GM20431 (cell line): ENCODE measurements around the gene KIF26B.

Experiments used
- in situ Hi-C: fragments of 300-500 bp; cut with MseI, MboI; formaldehyde crosslinking; loops from one replicate; pipeline ENCODE4 v1.15.0; 2020; ENCODE audit warnings: low sequenced_read_pairs; ENCODE audit not compliant: unreplicated experiment

KIF26B gene

DNA sequence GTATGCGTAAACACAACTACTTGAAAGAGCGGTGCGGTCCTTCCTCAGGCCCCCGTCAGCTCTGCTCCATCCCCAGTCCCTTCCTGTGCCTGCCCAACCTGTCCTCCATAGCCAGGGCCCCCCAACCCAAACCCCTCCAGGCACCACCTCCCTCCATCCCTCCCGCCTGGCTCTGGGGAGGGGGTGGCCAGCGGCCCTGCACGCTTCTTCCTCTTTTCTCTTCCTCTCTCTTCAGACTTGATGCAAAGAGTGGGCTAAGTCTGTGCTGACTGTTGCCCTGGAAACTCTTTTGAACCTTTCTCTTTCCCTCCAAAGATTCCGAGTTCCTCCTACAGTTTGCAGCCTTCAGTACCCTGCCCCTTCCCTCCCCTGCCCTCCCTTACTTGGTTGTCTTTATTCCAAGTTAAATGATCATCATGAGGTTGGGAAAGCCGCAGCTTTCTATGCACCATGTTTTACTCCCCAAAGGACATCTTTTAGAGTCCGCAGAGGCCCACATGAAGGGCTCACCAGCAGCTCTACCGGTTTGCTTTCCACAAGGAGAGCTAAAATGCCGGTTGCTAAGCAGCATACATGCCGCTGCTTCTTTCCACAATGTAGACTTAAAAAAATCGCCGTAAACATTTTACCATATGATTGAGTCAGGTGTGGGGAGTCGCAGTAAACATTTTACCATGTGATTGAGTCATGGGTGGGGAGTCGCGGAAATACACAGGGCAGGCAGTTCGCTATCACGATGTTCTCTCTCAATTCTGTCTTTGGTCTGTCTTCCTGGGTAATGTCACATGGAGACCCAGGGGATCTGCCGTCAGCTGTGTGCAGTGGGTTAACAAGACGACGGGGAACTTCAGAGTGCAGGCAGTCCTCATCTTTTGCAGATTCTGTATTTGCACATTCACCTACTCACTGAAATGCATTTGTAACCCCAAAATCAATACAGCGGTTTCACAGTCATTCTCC lies 525.3 kb downstream of the KIF26B start:
- in situ Hi-C loops, result no loop called here

DNA sequence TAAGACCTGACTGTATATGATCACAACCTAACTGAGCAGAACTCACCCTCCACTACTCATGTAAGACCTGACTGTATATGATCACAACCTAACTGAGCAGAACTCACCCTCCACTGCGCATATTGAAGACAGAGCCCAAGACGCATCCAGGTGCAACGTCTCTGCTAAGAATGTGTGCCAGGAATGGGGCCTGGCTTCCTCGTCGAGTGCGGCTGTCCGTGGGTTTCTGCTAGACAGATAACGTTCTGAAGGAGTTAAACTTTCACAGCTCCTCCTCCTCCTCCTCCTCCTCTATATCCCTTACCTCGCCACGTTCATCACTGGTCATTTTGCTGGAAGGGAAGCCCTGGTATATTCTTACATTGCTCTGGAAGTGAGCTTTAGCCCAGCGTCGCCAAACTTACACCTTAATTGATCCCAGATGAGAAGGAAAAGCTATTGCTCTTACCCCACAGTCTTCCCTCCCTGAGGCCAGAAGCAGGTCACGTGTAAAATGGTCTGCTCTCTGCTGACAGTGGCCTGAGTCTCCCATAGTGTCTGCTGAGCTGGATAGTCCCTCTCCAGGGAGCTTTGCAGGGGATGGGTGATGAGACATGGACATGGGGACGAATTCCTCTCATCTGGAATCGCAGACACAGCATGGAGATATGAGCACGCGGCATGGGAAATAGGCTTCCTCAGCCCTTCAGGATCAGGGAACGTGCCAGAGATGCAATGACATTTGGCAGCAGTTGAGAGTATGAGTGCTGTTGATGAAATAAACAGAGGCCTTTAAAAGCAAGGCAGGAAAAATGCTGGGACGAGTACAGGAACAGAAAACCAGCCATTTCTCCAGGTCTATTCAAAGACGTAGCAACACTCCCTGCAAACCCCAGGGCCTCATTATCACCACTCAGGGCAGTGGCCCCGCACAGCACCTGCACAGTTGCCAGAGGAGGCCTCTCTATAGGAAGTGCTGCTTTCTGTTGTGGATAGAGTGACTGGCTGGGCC lies 528.1 kb downstream of the KIF26B start:
- in situ Hi-C loops, result no loop called here

- in situ Hi-C loops, result no loop called here
Measured at GRCh38 chr1:245683676-245684075, 528.9 kb downstream of the KIF26B start.

DNA sequence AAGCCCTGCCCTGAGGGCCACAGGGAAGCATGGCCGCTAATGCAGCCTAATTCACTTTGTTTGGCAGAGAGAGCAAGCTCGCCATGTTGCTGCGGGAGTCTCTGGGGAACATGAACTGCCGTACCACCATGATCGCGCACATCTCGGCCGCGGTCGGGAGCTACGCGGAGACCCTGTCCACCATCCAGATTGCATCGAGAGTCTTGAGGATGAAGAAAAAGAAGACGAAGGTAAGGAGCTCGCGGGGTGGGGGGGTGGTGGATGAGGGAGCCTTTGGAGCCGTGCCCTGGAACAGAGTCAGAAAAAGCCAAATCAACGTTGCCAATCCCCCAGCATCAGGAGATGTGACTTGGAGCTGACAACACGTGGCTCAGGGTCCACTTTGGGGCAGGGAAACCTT lies 529.4 kb downstream of the KIF26B start:
- in situ Hi-C loops, result no loop called here

DNA sequence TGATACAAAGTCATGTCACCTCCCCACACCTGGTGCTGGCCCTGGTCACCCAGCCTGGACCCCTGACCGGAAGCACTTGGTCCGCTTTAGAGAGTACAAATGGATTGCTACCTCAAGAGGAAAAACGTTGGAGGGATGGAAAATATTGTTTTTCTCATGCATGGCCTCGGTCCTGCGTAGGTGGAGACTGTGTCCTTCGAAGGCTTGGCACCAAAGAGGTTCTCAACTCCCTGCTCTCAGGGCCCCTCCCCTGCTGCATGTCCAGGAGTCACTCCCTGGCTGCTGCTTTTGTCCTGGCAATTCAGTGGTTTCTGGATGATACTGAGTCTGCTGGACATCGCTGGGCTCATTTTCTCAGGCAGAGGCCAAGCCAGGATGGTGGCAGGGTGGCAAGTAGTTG lies 529.8 kb downstream of the KIF26B start:
- in situ Hi-C loops, result no loop called here

DNA sequence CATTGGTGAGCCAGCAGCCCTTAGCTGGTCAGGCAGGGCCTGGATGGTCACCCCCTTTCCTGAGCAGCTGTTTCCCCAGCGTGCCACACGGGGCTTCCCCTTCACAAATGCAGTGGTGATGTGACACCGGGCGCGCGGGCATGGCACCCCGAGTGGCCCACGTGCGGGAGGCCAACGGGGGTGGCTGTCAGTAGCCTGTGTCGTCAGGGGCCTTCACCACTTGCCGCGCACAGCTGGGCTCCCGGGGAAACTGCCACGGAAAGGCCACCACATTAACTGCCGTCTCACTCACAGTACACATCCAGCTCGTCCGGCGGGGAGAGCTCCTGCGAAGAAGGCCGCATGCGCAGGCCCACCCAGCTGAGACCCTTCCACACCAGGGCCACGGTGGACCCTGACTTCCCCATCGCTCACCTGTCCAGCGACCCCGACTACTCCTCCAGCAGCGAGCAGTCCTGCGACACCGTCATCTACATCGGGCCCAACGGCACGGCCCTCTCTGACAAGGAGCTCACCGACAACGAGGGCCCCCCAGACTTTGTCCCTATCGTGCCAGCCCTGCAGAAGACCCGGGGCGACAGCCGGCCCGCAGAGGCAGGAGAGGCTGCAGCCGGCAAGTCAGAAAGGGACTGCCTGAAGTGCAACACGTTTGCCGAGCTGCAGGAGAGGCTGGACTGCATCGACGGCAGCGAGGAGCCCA lies 530.5 kb downstream of the KIF26B start:
- in situ Hi-C loops, result no loop called here

DNA sequence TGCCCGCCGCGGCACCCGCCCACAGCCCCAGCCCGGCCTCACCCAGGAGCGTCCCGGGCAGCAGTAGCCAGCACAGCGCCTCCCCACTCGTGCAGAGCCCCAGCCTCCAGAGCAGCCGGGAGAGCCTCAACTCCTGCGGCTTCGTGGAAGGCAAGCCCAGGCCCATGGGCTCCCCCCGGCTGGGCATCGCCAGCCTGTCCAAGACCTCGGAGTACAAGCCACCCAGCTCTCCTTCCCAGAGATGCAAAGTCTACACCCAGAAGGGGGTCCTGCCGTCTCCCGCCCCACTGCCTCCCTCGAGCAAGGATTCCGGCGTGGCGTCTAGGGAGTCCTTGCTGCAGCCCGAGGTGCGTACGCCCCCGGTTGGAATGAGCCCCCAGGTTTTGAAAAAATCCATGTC lies 531.2 kb downstream of the KIF26B start:
- in situ Hi-C loops, result no loop called here

DNA sequence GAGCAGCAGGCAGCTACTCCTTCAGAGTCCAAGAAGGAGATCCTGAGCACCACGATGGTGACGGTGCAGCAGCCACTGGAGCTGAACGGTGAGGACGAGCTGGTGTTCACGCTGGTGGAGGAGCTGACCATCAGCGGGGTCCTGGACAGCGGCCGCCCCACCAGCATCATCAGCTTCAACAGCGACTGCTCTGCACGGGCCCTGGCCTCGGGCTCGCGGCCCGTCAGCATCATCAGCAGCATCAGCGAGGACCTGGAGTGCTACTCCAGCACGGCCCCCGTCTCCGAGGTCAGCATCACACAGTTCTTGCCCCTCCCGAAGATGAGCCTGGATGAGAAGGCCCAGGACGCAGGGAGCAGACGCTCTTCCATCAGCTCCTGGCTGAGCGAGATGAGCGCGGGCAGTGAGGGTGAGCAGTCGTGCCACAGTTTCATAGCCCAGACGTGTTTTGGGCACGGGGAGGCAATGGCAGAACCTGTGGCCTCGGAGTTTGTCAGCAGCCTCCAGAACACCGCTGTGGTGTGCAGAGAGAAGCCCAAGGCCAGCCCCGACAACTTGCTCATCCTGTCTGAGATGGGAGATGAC lies 531.8 kb downstream of the KIF26B start:
- in situ Hi-C loops, result no loop called here

DNA sequence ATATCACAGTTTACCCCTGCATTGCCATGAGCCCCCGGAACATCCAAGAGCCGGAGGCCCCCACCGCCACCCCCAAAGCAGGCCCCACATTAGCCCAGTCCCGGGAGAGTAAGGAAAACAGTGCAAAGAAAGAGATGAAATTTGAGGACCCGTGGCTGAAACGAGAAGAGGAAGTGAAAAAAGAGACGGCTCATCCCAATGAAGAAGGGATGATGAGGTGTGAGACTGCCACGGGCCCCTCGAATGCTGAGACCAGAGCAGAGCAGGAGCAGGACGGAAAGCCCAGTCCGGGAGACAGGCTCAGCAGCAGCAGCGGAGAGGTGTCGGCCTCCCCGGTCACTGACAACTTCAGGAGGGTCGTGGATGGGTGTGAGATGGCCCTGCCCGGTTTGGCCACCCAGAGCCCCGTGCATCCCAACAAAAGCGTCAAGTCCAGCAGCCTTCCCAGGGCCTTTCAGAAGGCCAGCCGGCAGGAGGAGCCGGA lies 532.4 kb downstream of the KIF26B start:
- in situ Hi-C loops, result no loop called here

DNA sequence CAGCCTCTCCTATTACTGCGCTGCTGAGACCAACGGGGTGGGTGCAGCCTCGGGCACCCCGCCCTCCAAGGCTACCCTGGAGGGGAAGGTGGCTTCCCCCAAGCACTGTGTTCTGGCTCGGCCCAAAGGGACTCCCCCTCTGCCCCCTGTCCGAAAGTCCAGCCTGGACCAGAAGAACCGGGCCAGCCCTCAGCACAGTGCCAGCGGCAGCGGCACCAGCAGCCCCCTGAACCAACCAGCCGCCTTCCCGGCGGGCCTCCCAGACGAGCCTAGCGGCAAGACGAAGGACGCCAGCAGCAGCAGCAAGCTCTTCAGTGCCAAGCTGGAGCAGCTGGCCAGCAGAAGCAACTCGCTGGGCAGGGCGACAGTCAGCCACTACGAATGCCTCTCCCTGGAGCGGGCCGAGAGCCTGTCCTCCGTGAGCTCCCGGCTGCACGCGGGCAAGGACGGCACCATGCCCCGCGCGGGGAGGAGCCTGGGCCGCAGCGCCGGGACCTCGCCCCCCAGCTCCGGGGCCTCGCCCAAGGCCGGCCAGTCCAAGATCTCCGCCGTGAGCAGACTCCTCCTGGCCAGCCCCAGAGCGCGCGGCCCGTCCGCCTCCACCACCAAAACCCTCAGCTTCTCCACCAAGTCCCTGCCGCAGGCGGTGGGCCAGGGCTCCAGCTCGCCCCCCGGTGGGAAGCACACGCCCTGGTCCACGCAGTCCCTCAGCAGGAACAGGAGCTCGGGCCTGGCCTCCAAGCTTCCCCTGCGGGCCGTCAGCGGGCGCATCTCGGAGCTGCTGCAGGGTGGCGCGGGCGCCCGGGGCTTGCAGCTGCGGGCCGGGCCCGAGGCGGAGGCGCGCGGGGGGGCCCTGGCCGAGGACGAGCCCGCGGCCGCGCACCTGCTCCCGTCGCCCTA lies 533.1 kb downstream of the KIF26B start:
- in situ Hi-C loops, result no loop called here

- in situ Hi-C loops, result no loop called here
Measured at GRCh38 chr1:245688536-245689453, 534.0 kb downstream of the KIF26B start.

DNA sequence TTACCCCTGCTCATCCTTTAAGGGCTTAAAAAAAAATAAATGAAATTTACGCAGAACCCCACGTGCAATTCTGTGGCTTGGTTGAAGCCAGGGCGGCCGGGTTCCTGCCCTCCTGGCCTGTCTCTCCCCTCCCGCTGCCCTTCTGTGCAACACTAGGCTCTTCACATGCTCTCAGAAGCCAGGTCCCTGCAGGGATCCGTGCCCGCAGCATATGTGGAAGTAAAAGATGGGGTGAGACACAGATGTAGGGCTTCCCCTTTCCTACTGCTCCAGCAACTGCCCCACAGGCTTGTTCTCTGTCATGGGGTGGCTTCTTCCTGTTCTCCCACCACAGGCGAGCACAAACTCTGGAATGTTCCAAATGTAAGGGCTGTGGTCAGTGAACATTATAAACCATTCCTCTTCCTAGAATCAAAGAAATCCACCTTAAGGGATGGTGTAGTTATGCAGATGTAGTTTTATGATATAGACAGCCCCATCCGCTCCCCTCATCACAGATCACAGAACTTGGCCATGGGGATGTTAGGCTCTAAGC lies 535.4 kb downstream of the KIF26B start:
- in situ Hi-C loops, result no loop called here

DNA sequence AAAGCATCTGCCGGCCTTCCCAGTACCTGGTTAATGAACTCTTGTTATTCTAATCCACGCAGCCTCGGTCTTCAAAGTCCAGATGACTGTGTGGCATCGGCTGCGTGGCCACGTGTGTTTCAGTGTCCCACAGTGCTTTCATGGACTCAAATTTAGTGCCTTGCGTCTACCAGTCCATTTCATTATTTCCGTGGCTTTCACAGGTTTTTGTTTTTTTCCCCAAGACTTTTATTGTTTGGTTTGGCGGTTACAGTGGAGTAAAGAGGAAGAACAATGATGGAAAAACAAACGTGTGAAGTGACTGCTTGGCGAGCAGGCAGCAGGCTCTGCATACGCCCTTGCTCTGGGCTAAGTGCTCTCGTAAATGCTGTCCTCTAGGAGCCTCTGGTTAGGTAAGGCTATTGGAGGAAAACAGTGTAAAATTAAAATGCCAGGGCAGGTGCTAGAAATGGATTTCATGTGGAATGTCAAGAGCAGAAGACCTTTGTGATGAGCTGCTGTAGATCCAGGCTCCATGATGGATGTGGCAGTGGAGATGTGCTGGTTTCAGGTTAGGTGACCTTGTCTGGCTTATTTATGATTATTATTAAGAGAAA lies 536.3 kb downstream of the KIF26B start:
- in situ Hi-C loops, result no loop called here

GRCh38 chr1:245691897-245692296 lies 537.1 kb downstream of the KIF26B start:
- in situ Hi-C loops, result no loop called here

DNA sequence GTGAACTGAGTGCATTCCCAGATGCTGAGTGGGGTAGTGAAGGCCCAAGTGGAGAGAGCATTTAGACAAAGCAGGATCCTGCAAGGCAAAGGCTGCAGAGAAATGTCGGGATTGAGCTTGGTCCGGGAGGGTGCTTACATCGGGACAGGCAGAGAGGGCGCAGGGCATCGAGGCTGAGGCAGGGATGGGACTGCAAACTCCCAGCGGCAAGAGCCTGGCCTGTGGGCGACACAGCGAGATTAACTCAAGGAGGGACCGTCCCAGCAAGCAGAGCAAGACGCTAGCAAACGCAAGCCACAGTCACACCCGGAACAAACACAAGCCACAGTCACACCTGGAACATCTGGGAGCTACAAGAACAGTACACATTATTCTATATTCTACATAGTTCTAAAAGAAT lies 537.5 kb downstream of the KIF26B start:
- in situ Hi-C loops, result no loop called here

DNA sequence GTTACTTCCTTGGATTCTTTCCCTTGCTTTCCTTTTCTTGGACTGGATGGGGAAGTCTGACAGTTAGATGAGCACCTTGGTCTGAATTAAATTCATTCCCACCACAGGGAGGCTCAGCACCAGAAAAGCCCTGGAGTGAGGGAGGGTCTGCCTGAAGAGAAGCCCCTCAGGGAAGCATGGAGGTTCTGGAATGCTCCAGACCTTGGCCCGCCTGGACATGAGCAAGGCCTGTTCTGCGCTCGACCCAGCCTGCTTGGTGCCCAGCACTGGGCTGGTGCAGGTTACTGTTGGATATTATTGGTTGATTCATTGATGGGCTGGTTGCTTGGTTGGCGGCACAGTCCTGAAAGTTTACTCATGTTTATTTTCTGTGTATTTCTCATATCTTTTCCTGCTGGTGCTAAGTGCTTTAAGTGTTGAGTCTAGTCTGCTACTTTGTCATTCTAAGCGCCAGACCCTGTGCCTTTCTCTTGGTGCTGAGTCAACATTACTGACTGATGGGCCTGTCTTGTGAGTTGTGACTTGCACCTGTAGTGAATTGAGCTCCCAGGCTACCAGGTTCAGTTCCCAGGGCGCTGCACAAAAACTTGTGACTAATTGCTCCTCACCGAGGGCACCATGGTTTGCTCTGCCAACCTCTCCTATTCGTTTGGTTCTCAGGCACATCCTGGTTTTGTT lies 538.5 kb downstream of the KIF26B start:
- in situ Hi-C loops, result no loop called here
